ENCODE data around the gene WAS.
"Not testable (repeated sequence)": the region's sequence is repeated elsewhere in the genome, so short reads cannot be mapped to it uniquely, and the experiment has no call there.

The WAS gene

DNA sequence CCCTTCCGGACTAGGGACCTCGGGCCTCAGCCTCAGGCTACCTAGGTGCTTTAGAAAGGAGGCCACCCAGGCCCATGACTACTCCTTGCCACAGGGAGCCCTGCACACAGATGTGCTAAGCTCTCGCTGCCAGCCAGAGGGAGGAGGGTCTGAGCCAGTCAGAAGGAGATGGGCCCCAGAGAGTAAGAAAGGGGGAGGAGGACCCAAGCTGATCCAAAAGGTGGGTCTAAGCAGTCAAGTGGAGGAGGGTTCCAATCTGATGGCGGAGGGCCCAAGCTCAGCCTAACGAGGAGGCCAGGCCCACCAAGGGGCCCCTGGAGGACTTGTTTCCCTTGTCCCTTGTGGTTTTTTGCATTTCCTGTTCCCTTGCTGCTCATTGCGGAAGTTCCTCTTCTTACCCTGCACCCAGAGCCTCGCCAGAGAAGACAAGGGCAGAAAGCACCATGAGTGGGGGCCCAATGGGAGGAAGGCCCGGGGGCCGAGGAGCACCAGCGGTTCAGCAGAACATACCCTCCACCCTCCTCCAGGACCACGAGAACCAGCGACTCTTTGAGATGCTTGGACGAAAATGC is at the start of gene WAS:
Gene WAS, plus strand, starts transcription at position 389 of the 572 bp plus-strand sequence. Its CDS starts 55 bp downstream, at position 444.
- no peak for DNase-seq

DNA sequence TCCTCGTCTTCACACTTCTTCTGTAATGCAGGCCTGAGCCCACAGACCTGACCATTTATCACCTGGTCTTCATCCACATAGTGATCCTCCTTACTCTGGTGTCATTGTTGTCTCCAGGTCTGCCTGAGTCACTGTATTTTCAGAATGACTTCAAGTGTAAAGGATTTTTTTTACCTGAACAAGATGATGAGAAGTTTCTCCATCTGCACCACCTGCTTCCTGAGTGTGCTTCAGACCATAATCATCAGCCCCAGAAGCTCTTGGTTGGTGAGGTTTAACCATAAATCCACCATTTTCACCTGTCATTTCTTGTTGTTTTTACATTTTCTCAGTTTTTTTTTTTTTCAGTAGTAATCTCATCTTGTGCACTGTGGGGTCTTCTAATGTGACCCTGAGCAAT is 47.3 kb upstream of the WAS start:
- DNase-seq = no peak

DNA sequence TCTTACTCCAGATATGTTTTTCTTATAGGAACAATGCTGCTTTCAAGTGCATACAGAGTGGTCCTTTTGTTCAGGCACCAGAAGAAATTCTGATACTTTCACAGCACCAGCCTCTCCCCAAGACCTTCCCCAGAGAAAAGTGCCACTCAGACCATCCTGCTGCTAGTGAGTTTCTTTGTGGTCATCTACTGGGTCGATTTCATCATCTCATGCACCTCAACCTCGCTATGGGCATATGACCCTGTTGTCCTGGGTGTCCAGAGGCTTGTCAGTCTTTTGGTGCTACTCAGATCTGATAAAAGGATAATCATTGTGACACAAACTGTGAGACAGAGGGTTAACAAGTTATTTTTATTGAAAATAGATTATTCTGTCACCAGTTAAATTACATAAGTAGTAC is 46.8 kb upstream of the WAS start:
- DNase-seq = no peak

DNA sequence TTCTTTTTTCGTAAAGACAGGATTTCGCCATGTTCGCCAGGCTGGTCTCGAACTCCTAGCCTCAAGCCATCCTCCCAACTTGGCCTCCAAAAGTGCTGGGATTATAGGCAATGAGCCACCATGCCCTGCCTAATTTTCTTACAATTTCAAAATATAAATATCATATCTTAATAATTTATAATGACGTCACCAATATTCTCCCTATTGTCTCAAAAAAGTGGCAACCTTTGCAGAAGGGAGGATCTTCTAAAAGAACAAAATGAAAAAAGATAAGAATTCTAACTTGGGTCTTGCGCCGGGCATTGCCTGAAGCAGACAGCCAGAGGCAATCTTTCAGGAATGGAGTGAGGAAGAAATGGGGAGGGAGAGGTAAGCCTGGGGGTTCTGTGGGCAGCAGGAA is 37.9 kb upstream of the WAS start:
- no peak for DNase-seq

DNA sequence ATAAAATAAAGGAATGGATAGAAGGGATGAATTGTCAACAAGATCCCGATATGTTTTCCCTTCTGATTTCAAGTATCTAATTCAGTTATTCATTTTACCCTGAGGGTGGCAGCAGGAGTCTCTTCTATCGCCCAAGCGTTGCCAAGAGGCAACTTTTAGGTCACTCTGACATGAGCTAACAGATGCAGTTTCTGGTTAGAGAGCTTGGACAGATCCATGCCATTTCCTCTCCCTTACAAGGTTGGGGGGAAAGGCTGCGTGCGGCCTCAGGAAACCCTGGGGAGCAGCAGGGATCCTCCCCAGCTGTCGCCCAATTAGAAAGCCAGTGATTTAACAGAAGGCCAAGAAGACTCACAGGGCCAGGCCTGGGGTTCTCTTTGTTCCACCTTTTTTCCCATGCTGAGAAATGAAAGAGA is 35.3 kb upstream of the WAS start:
- peak in 1 of 2 experiments; percentile 12 for DNase-seq

DNA sequence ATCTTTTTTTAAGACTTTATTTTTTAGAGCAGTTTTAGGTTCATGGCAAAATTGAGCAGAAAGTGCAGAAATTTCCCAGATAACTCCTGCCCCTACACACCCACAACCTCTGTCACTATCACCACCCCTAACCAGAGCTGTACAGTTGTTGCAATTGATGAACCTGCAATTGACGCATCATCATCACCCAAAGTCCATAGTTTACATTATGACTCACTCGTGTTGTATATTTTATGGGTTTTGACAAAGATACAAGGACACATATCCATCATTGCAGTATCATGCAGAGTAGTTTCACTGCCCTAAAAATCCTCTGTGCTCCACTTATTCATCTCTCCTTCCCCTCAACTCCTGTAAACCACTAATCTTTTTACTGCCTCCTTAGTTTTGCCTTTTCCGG is 34.5 kb upstream of the WAS start:
- no peak for DNase-seq

DNA sequence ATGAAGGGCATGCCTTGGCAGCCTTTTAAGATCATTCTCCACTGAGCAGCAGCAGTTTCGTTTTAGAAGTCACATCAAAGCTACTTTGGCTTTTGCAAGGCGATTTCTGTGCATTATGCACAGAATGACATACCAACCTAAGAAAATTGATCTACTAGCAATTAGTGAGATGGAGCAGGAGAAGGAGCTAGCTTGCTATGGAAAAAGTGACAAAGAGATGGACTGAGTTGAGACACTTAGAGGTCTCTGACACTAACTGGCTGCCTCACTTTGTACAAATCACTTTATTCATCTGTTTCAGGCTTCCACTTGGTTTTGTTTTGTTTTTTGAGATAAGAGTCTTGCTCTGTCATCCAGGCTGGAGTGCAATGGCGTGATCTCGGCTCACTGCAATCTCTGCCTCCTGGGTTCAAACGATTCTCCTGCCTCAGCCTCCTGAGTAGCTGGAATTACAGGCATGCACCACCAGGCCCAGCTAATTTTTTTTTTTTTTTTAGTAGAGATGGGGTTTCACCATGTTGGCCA is 31.5 kb upstream of the WAS start:
- not testable (repeated sequence) for DNase-seq

DNA sequence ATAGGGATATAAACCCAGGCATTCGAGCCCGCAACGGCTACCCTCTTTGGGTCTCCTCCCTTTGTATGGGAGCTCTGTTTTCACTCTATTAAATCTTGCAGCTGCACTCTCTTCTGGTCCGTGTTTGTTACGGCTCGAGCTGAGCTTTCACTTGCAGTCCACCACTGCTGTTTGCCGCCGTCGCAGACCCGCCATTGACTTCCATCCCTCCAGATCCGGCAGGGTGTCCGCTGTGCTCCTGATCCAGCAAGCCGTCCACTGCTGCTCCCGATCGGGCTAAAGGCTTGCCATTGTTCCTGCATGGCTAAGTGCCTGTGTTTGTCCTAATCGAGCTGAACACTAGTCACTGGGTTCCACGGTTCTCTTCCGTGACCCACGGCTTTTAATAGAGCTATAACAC is 28.9 kb upstream of the WAS start:
- DNase-seq = not testable (repeated sequence)

DNA sequence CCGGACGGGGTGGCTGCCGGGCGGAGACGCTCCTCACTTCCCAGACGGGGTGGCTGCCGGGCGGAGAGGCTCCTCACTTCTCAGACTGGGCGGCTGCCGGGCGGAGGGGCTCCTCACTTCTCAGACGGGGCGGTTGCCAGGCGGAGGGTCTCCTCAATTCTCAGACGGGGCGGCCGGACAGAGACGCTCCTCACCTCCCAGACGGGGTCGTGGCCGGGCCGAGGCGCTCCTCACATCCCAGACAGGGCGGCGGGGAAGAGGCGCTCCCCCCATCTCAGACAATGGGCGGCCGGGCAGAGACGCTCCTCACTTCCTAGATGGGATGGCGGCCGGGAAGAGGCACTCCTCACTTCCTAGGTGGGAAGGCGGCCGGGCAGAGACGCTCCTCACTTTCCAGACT is 23.9 kb upstream of the WAS start:
- DNase-seq = not testable (repeated sequence)

DNA sequence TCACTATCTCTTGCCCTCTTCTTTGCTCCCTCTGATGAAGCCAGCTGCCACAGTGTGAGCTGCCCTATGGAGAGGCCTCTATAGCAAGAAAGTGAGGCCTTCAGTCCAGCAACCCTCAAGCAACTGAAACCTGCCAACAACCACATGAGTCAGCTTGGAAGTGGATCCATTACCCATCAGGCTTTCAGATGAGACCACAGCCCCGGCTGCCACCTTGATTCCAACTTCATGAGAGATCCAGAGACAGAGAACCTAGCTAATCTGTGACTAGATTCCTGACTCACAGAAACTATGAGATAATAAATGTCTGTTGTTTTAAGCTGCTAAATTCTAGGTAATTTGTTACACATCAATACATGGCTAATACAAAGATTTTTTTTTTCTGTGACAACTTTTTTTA is 20.4 kb upstream of the WAS start:
- no peak for DNase-seq

DNA sequence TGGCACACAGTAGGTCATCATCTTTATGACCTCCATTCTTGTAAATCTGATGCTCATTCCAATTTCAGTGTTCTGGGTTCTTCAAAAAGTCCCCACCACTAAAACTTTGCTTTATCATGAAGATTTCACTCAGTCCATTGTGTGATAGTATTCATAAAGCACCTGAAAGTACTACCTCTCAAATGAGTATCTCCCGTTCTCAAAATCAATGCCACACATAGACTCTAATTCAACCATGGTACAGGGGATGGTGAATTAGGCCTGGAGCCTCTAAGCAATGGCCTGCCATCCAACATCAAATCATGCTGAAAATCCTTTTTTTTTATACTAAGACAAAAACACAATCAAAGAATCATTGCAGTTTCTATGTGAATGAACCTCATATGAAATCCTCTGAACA is 19.4 kb upstream of the WAS start:
- no peak for DNase-seq

DNA sequence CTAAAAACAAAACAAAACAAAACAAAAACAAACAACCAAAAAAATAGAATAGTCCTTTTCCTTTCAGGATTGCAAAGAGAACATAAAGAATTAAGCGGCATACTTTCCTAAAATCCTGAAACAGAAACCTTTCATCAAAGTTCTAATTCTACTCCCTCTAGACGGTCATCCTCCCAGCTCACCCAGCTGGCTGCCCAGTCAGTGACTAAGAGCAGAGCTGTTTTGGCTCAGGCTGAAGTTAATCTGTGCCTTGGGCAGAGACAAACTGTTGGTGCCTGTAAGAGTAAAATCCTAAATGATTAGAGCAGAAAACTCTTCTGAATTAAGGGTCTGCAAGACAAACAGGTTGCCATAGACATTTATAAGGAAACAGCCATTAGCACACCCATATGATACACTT is 17.6 kb upstream of the WAS start:
- no peak for DNase-seq

DNA sequence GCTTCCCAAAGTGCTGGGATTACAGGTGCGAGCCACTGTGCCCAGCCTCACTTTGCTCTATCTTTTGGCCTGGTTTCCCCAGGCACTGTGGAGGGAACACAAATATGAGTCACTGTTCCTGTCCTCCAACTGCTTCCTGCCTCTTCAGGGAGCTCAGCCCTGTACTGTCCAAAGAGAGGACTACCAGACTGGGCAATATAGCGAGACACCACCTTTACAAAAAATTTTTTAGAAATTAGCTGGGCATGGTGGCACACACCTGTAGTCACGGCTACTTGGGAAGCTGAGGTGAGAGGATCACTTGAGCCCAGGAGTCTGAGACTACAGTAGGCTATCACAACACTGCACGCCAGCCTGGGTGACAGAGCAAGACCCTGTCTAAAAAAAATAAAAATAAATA is 16.9 kb upstream of the WAS start:
- DNase-seq = no peak

DNA sequence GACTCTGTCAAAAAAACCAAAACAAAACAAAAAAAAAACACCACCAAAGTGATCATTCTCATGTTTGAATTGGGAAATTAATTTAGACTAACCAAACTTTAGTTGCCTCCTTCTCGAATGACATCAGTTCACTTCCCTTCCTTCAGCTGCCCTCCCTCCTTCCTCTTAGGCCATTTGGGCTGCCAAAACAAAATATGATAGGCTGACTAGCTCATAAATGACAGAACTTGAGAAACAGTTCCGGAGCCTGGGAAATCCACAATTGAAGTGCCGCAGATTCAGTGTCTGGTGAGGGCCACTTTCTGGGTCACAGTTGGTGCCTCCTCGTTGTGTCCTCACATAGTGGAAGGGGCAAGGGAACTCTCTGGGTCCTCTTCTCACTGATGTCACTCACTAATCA is 16.1 kb upstream of the WAS start:
- no peak for DNase-seq

DNA sequence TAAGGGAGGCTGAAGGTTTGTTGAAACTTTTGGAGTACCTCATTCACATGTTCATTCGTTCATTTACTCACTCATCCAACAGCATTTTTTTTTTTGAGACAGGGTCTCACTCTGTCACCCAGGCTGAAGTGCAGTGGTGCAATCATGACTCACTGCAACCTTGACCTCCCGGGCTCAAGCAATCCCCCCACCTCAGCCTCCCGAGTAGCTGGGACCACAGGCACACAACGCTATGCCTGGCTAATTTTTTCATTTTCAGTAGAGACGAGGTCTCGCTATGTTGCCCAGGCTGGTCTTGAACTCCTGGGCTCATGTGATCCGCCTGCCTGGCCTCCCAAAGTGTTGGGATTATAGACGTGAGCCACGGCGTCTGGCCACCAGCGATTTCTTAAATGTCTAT is 15.4 kb upstream of the WAS start:
- not testable (repeated sequence) for DNase-seq

DNA sequence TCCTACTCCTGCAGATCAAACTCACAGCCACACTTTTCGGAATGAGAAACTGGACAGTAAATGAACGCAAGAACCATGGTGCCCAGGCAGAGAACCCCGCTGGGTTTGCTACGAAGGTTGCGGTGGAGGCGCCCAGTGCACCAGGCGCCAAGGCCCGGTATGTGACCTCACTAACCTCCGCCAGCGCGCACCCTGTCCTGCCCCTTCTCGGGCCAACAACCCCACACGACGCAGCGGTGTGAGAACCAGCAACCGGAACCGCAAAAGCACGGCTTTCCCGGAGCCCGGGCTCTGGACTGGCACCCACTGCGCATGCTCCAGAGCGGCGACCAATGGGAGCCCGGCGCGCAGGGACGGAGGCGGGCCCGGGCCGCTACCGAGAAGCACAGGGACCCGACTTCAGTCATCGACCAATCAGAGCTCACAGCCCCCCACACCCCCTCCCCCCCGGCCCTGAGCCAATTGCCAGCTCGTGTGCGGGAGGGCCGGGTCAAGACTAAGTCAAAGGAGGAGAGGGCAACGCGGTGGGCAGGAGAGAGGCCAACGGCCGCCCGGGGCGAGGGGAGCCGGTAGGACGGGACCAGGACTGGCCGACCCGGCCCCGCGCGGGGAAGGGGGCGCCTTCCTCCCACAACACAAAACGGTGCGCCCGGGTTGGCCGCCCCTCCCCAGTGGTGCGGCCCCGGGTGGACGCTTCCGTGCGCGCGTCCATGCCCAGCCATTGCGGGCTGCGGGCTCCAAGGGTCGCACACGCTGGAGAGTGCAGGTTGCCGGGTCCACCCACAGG is 7.3 kb upstream of the WAS start:
- peak; percentile 35 to 69 for DNase-seq

DNA sequence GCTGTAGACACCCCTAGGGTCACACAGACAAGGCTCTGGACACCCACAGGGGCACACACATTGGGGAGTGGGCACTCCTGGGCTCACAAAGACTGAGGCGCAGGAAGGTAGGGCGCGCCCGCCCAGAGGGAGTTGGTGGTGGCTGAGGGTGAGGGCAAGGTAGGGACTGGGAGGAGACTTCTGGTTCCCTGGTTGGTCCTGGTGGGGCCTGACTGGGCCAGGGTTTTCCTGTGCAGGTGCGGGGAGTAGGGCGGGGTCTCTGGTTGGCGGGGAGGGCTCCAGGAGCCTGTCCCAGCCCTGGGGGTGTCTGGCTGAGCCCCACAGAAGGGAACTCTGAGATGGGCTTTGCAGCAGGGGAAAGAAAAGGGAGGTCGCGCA is 6.7 kb upstream of the WAS start:
- no peak for DNase-seq

DNA sequence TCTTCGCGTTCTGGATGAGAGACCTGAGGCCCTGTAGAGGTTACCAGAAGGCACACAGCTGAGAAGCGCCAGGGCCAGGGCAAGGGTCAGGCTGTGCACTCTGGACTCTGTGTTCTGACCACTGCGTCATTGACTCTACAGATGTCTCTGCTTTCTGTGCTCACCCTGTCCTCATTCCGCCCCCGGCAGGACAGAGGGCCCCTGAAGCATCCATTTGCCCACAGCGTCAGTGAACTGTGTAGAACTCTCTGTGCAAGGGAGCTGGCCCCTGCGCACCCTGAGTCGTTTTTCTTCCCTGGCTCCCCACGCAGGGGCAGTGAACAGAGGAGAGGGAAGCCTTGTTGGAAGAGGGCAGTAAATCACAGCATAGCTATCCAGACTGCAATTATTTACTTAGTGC is 6.1 kb upstream of the WAS start:
- no peak for DNase-seq

DNA sequence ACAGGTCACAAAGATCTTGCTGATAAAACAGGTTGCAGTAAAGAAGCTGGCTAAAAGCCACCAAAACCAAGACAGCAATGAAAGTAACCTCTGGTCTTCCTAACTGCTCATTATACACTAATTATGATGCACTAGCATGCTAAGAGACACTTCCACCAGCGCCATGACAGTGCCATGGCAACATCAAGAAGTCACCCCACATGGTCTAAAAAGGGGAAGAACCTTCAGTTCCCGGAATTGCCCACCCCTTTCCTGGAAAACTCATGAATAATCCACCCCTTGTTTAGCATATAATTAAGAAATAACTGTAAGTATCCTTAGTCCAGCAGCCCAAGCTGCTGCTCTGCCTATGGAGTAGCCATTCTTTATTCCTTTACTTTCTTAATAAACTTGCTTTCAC is 3.1 kb upstream of the WAS start:
- not testable (repeated sequence) for DNase-seq

DNA sequence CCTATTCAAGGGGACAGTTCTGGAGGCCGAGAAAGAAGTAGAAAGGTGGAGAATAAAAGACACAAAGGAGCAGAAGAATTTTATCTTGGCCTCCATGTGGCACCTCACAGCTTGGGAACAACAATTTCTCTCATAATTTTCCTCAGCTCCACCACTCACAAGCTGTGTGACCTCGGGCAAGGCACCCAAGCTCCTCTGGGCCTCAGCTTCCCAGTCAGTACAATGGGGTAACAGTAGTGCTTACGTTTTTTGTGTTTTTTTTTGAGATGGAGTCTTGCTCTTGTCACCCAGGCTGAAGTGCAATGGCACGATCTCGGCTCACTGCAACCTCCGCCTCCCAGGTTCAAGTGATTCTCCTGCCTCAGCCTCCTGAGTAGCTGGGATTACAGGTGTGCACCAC is 2.7 kb upstream of the WAS start:
- not testable (repeated sequence) for DNase-seq

DNA sequence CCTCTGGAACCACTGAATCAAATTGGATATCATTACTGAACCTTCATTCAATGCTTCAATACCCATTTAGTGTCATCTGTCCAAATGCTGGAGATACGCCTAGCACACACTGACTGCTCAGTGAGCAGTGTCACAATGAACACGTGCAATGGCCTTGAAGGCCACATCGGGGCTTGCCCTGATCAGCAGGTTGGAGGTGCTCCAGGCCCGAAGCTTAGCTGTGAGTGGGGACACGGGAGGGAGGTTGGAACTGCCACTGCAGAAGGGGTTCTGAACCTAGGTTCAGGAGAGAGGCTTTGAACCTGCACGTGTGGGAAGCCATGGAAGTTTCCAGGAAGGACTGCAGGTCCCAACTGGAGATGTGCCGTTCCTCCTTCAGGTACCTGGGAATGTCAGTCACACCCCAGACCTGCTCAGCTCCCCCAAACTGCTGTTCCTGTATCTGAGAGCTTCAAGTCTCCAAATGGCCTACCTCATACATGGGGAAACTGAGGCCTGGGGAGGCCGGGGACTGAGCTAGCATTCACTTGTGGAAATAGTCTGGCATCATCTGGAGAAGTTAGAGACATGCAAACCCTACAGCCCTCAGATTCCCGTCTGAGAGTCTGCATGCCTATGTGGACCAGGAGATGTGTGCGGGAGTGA is 1.9 kb upstream of the WAS start:
- DNase-seq = no peak

DNA sequence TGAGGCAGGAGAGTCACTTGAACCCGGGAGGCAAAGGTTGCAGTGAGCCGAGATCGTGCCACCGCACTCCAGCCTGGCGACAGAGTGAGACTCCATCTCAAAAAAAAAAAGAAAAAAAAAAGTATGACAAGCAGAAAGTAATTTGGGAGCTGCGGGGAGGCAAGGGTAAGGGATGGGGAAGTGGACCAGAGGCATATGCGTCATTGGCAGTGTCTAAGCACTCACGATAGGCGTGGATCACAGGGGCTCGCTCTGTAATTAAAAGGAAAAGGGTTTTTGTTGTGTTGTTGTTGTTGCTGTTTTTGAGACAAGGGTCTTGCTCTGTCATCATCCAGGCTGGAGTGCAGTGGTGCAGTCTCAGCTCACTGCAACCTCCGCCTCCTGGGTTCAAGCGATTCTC is 804 bp upstream of the WAS start:
- DNase-seq = not testable (repeated sequence)

DNA sequence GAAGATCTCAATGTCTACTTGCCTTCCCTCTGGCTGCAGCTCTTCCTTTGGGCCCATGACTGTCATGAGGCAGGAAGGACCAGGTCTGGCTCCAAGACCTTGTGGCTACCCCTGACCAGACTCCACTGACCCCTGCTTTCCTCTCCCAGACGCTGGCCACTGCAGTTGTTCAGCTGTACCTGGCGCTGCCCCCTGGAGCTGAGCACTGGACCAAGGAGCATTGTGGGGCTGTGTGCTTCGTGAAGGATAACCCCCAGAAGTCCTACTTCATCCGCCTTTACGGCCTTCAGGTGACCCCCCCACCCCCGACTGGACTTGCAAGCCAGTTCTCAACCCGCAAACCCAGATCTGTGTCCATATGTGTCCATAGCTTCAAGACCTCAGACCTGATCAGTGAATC is 535 bp downstream of the WAS start:
- DNase-seq = no peak

DNA sequence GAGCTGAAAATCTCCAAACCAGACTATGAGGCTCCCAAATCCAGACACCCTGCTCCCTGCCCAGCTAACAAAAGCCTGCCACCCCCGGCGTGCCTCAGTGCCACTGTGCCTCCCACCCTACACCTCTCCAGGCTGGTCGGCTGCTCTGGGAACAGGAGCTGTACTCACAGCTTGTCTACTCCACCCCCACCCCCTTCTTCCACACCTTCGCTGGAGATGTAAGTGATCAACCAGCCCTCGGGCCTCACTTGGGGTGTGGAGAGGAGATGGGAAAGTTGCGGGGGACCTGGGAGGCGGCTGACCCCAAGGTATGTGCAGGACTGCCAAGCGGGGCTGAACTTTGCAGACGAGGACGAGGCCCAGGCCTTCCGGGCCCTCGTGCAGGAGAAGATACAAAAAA is 1.8 kb downstream of the WAS start:
- no peak for DNase-seq

Data from SW 1271 (cell line).